ENCODE data around the gene SGPP2.

Gene SGPP2

DNA sequence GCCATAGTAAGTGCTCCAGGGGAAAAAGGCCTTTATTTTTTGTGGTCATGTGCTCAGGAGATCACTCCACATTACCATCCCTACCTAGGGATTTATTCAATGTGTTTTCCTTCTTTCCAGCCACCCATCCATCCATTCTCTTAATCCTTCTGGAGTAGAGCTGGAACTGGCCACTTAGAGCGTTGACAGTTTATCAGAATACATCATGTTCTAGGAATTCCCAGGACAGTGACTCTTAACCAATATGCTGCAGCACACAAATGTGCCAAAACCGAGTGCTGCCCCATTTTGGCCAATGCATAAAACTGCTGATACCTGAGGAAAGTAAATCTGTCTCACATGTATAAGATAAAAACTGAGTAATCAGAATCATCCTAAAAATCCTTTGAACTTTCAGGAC, 167.8 kb downstream of the SGPP2 start:
- no peak overlapping the region for H3K27ac ChIP-seq
- TF ChIP-seq, protein P1, sequence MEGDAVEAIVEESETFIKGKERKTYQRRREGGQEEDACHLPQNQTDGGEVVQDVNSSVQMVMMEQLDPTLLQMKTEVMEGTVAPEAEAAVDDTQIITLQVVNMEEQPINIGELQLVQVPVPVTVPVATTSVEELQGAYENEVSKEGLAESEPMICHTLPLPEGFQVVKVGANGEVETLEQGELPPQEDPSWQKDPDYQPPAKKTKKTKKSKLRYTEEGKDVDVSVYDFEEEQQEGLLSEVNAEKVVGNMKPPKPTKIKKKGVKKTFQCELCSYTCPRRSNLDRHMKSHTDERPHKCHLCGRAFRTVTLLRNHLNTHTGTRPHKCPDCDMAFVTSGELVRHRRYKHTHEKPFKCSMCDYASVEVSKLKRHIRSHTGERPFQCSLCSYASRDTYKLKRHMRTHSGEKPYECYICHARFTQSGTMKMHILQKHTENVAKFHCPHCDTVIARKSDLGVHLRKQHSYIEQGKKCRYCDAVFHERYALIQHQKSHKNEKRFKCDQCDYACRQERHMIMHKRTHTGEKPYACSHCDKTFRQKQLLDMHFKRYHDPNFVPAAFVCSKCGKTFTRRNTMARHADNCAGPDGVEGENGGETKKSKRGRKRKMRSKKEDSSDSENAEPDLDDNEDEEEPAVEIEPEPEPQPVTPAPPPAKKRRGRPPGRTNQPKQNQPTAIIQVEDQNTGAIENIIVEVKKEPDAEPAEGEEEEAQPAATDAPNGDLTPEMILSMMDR (conservative IDR thresholded peaks at IDR 0.05) = no peak

DNA sequence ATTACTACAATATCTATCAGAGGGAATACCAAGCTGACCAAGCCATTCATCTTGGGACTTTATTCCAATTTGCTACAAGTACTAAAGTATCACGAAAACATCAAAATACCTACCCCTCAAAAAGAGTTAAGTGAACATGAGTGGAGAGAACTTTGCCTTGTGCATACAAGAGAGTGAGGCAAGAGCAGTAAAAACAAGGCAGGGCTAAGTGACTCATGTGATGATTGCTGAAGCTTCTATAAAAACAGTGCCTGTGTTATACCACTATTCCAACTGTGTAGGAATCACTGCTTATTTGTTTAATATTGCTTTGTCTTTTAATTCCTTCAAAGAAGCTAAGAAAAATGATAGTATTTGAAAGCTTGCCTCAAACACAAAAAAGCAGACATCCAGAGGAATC, 170.3 kb downstream of the SGPP2 start:
- TF ChIP-seq, protein P1 (conservative IDR thresholded peaks at IDR 0.05) = no peak
- H3K27ac ChIP-seq = no peak overlapping the region

DNA sequence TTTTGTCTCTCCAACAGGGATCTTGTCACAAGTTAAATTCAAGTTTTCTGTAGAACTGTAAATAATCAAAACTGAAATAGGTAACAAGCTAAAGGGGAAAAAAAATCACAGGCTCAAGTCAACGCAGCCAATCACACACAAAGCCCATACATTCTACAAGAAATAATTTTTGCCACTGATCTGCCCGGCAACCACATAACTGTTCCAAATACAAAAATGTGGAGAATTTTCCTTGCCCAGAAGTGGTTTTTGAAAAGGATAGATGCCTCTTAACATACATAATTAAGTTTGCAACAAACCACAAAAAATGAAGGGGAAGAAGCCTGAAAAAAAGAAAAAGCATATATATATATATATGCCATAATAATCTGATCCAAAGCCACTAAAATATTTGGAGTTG, 171.2 kb downstream of the SGPP2 start:
- TF ChIP-seq, protein P1 (conservative IDR thresholded peaks at IDR 0.05) = no peak
- no peak overlapping the region for H3K27ac ChIP-seq

DNA sequence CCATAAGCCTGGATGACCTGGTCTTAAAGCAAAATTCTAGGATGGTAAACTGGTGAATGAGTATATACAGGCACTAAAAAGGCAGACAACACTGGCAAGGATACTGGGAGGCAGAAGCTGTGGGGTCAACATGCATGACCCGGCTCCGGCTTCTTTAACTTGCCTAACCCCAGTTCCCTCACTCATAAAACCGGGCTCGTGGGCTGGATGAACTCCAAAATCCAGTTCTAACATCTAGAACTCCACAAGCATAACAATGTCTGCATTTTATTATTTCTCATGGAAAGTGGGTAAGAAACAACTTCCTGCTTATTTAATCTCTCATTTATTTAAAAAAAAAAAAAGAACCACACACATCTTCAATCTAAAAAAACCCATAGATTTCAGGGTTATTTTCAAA, 174.3 kb downstream of the SGPP2 start:
- no peak overlapping the region for H3K27ac ChIP-seq
- TF ChIP-seq, protein P1 (conservative IDR thresholded peaks at IDR 0.05) = no peak

DNA sequence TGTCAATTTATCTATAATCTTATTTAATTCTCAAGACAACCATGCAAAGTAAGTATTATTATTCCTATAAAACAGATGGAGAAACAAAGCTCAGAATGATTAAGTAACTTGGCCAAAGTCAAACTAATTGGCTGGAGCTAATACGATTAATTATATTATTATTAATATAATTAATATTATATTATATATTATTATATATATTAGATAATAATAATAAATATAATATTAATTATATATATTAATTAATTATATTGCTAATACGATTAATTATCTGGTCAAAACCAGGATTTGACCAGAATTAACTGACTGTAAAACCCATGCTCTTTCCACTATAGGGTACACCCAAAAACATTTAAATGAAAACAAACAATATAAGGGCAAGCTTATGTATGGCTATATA, 179.2 kb downstream of the SGPP2 start:
- H3K27ac ChIP-seq = no peak overlapping the region
- TF ChIP-seq, protein P1 (conservative IDR thresholded peaks at IDR 0.05) = no peak

DNA sequence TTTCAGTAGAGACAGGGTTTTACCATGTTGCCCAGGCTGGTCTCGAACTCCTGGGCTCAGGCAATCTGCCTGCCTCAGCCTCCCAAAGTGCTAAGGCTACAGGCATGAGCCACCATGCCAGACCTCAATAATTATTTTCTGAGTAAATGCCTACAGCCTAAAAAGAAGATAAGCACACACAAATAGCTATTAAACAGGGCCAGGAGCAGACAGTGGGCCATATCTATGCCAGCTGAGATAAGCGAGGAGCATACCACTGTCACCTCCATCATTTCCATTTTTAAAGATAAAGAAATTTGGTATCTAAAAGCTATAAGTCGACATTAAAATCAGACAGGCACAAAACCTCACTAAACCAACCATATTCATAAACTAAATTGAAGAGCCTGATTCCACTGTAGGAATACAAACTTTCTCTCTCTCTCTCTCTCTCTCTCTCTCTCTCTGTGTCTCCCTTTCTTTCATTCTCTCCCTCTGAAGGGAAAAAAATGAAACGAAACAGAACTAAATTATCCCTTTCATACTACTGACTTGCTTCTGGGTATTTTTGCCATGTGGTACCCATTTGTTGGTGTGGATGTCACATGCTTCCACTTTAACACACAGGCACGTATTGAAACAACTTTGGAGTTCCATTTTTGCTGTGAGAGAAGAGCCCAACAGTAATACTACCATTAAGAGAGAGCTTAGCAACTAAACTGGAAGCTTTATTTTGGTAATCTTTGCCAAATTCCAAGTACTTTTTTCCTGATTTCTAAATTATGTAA, 180.6 kb downstream of the SGPP2 start:
- TF ChIP-seq, protein P1 (conservative IDR thresholded peaks at IDR 0.05) = no peak

DNA sequence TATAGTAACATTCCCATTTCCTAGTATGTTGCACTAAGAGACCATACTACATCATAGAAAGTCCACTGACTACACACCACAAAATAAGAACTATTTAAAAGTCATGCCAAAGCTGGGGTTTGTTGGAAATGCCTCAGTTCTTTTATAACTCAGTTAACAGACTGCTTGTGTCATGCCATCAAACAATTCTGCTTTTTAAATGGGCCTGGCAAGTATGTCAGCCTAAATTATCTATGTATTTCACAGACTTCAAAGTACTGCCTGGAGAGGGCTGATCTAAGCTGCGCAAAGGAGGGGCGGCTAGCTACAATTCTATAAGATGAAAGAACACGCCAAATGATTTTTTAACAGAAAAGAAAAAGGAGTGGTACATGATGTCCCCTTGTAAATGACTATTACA, 182.0 kb downstream of the SGPP2 start:
- no peak overlapping the region for H3K27ac ChIP-seq
- TF ChIP-seq, protein P1 (conservative IDR thresholded peaks at IDR 0.05) = no peak

More for the DNA sequence above, 180.6 kb downstream of the SGPP2 start:
- H3K27ac ChIP-seq = no peak overlapping the region
